ENCODE measurements around the gene MIPEP. TPM values are rescaled to one million over a fixed set of nuclear protein-coding genes. Genes with fewer than 3 reads are reported as not detected.
A peak's percentile ranks its signal among the peaks of the same experiment; 100 is the strongest.
"Not testable (repeated sequence)": the region's sequence is repeated elsewhere in the genome, so short reads cannot be mapped to it uniquely, and the experiment has no call there.

Gene MIPEP
- total RNA-seq, 1 donor from 2014 or later, result 26.0 TPM

DNA sequence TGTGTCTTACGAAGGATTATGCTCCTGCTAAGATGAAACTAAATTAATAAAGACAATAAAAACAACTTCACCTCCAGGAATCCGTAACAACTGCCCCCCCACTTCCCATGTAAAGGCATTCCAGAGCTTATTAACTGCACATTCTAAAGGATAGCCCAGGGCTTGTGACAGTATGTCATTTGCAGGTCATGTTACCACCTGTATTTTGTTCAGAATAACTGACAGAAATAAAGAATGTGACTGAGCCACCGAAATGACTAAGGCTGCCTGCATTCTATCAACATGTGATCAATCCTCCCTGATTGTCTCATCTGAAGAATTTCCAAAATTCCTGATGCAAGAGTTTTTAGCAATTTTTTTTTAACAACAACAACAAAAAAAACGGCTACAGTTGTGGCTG lies 117.2 kb downstream of the MIPEP start:
- ATAC-seq, result peak; percentile 80

DNA sequence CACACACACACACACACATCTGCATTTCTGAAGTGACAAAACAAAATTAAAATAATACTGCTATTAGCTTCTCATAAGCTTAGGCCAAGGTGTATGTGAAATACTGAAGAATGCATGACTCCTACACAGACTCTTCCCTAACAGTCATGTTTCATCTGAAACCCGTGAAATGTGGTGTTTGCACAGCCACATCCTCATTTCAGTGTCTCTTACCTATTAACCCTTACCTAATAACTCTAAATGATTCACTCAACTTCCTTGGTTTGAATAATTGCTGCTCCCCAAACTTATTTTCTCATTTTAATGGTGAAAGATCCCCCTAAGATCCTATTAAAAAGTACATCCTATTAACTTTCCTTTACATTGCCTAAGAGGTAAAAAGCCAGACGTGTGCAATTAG lies 117.6 kb downstream of the MIPEP start:
- peak; percentile 83 for ATAC-seq

DNA sequence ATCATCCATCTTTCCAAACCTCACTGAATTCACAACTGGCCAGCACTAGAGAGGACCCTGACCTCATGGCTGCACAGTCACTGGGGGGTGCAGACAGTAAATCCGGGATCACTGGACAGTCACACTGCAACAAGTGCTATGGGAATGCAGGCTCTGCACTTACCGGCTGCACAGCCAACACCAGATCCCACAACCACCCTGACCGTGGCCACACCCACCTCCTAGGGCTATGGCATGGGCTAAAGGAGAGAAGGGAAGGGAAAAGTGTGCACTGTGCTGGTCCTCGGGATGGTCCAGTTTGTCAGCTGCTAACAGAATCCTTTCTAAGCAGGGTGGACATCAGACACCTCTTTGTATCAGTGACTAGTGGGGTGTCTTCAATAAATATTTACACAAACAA lies 118.2 kb downstream of the MIPEP start:
- peak; percentile 19 for ATAC-seq

DNA sequence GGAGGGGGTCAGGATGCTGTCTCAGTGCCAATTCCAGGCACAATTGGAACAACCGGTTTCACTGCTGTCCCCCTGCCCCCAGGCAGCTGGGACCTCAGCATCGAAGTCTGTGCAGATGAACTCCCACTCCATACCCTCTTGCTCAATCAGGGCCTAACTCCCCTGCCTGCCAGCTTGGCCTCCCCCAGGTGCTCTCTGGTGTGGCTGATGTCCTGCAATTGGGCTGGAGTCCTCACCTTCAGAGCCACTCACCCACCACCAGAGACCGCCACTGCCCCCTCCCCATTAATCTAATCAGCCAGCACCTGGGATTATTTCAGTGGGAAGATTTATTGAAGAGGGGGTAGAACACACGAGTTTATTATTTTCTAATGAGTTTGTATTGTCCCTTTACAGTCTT lies 118.8 kb downstream of the MIPEP start:
- ATAC-seq, result no peak

DNA sequence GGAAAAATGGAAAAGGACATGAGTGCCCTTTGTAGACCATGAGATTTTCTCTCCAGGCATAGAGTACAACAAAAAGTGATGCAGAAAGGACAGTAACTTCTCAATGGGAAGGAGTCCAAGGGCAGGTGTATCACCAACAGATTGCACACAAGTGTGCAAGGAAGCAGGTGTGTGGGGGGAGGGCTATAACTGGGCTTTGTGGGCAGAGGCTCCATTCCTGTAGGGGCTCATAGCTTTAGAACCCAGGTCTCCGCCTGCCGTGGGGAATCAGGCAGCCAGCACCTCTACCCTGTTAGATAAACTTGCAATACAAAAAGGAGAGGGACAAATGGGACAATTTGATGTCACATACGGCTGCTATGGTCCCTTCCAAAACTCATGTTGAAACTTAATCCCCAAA lies 119.8 kb downstream of the MIPEP start:
- ATAC-seq, result no peak

DNA sequence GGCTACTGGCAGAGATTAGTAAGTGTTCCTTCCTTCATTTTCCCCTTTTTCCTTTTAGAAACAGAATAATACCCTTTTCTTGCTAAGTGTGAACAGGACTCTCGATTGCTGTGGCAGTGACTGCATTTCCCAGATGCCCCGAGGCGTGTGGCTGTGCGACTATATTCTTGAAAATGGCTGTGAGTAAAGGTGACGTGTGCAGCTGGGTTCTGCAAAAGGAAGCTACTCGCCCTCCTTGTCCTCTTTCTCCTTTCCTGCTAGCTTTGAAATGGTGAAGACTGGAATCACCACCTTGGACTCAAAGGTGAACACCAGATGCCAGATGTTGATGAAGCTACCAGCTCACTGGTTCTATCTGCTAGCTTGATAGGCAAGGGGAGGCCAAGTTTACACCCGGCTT lies 121.4 kb downstream of the MIPEP start:
- ATAC-seq, result no peak

DNA sequence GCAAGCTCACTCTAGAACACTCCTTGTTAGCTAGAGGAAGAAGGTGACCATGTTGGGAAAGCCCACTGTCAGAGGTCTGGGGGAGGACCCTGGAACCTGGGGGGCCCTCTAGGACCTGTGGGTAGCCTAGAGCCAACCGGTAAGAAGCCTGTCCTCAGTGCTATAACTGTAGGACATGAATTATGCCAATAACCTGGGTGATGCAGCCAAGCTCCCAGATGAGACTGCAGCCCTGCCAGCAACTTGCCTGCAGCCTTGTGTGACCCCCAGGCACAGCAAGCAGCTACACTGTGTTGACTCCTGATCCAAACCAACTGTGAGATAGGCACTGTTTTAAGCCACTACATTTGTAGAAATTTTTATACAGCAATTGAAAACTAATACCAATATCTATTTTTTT lies 122.3 kb downstream of the MIPEP start:
- ATAC-seq, result no peak

DNA sequence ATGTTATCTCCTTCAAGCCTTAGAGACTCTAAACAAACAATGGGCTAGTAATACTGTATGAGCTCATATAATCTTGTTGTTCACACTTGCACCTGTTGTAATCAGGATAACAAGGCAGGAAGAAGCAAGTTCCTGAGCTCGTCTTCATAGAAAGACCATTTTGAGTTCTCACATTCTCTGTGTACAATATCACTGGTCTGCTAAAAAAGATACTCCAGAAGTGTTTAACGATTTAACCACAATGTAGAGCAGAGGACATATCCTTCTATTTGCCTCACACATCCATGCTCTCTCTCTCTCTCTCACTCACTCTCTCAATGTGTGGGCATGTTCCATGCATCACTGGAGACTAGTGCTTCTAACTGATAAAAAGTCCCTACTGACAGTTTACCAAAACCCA lies 122.9 kb downstream of the MIPEP start:
- no peak for ATAC-seq

DNA sequence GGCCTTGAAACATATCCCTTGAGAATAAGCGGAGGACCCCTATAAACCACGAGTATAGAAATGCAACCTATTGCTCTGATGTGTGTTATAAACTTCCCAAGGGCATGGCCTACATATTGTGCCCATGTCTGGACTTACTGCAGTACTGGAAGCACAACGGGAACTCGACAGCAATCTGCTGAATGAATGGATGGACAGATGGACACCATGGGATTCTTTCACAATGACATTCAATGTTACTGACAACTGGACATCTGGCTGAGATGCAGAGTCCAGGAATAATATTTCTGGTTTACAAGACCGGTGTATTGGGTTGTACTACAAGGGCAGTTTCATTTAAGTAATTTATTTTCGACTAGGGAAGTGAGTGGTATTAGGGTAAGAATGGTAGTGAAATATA lies 123.7 kb downstream of the MIPEP start:
- no peak for ATAC-seq

DNA sequence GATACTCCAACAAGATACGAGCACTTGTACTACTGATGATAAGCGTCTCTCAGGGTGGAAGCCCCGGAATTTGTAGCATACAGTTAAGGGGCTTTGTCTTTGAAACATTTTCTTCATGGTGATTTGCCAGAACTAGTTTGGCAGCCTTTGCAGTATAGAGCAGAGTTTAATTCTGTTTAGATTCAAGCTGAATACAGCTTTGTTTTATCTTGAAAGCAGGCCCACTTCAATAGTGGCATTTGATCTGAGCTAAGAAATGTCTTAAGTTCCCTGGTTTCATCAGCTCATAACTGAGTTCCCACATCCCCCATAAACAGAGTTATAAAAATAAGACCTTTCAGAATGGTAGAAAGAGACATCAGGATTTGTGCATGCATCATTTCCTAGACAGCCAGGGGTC lies 125.9 kb downstream of the MIPEP start:
- ATAC-seq, result no peak

DNA sequence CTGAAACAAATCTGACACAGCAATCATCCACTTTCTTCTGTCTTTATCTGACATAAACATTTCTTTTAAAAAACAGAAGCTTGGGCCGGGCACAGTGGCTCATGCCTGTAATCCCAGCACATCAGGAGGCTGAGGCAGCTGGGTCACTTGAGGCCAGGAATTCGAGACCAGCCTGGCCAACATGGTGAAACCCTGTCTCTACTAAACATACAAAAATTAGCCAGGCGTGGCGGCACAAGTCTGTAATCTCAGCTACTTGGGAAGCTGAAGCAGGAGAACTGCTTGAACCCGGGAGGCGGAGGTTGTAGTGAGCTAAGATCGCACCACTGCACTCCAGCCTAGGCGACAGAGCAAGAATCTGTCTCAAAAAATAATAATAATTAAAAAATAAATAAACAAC lies 127.4 kb downstream of the MIPEP start:
- not testable (repeated sequence) for ATAC-seq

DNA sequence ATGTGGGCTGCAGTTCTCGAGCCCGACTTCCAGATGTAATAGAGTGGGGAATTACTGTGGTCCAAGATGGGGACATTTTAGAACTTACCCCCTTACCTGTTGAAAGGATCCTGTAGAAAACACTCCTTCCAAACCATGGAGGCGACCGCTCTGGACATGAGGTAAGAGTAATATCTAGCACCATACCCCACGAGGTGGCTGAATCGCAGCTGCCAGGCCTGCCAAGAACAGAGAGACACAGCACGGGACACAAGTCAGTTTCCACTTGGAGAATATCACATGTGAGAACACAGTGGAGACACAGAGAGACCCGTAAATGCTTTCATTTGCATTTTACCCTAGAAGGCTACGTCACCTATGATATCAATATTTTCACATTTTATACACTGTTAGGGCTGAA lies 129.2 kb downstream of the MIPEP start:
- ATAC-seq, result no peak

DNA sequence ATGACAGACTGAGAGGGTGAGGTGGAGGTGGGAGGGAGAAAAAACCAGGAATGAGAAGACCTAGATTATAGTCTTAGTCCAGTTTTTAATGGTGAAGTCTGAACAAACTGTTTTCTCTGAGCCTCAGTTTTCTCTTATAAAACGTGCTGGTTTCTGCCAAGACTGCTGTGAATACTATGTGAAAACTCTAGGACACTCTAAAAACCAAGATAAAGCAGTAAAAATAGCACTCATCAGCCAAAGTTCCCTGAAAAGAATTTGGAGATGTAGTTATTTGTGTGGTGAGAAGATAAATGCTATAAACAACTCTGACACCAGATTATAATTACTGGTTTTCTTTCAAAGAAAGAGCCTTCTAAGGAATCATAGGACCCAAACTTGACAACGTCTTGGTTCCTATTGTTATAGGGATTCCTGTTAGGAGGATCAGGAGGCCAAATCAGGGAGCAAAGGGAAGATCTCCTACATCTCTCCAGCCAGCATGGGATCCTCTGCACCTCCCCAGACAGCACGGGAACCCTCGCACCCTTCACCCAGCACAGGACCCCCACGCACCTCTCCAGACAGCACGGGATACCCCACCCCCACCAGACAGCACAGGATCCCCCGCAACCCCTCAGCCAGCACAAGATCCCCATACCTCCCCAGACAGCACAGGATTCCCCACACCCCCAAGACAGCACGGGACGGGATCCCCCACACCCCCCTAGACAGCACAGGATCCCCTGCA lies 130.2 kb downstream of the MIPEP start:
- peak; percentile 14 for ATAC-seq

DNA sequence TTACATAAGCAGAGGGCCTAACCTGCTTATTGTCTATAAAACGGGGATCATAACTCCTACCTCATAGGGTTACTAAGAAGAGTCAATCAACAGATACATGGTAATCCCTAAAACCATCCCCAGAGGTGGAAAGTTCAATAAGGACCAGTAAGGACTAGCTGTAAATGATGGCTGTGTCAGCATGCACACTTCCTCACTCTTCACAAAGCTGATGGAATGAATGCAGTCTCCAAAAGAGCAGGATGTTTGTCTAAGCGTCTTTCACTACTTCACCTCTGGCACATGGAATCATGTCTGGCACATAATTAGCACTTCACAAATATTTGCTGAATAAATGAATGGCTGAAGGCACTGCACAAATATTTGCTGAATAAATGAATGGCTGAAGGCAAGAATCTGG lies 134.2 kb downstream of the MIPEP start:
- ATAC-seq, result no peak

DNA sequence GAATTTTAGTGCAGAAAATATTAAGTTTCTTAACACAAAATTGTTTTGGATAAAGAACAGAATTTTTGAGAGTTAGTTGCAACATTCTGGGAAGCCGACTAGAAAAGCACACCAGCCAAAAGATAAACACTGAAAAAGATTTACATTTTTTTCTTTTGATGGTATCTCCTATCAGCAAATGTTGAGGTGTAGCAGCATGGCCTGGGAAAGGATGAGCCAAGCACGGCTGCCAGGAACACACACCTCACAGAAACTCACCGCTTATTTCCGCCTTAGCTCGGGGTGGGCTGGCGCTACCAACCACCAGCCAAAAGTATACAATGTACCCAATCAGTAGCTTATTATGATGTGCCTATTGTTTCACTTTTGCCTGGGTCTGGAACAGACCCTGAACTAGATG lies 134.7 kb downstream of the MIPEP start:
- no peak for ATAC-seq

DNA sequence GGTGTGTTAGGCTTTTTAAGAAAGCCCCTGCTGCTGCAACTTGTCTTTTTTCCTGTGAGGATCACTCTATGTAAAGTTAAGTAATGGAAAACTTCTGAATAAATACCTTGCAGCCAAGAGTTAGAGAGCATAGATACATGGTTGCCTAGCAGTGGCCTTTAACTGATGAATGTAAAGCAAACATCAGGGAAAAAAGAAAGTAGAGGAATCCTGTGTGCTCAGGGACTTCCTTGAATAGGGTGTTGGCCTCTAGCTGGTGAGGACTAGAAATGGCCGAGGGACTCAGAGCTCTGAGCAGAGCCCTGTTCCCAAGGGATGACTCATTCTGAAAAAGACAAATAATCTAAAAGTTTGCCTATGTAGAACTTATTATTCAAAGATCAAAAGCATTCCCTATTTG lies 135.7 kb downstream of the MIPEP start:
- peak; percentile 85 for ATAC-seq

DNA sequence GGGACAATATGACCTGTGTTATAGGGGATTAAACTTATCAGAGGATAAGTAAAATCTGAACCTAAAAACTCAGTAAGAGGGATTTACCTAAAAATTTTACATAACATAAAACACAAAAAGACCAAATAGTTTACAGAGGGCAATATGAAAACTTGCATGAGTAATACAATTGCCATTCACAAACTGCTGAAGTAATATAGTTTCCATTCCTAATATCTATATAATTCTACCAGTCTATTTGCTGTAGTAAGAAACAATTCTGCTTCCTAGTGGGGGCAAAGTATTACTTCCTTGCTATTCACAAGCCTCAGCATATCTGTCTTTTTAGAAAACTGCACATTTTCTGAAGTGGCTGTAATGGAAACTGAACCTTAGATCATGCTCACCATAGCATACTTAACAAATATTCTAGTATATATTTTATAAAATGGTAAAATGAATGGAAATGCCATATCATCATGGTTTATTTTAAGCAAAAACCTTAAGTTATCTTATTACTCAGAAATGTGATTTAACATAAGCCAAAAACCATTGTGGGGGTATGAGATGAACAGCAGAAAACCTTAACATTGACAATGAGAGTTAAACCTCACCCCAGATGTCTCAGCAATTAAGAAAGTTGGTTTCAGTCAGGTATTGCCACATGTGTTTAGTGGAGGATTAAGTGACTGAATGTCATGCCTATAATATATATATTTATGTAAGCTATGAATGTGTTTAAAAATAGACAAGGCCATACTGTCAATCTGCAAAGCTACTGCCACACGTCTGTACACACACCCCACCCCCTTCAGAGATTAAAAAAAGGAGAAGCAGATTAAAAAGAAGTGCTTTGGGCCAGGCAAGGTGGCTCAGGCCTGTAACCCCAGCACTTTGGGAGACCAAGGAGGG lies 136.8 kb downstream of the MIPEP start:
- ATAC-seq, result peak; percentile 78

DNA sequence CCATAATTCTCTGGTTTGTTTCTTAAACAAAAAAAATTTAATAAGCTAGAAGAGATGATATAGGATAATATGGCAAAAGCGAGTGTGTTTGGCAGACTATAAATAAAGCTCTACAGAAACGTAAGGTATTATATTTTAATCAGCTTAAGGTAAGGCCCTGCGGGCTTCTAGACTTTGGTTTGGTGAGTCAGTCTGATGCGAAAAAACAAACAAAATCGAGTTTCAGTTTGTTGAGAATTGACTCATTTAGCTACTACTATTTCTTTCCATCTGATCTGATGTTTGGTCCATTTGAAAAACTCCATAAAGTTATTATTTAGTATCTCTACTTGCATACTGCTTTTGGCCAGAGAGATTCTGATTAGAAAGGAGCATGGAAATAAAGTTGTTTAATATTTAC lies 138.0 kb downstream of the MIPEP start:
- peak; percentile 43 for ATAC-seq

DNA sequence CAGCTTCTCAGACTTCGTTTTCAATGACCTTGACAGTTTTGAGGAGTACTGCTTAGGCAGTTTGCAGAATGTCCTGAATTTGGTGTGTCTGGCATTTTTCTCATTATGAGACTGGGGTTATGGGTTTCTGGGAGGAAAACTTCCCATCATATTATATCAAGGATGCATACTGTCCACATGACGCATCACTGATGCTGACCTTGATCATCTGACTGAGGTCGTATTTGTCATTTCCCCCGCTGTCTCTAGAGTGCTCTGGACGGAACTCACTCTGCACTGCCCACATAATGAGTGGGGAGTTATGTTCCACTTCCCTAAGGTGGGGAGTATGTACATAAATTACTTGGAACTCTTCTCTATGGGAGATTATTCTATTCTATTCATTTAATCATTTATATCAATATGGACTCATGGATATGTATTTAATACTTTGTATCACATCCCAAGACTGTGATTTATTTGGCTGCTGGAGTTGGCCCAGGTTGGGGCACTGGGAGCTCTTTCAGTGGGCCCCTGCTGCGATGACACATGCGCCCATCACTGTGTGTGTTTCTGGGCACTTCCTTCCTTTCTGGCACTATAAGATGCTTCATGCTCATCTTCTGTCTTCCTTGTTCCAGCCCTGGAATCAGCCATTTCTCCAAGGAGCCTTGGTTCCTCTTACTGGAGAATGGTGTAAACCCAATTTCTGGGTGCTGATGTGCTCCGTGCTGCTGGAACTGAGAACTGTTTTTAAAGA lies 138.6 kb downstream of the MIPEP start:
- ATAC-seq, result no peak

DNA sequence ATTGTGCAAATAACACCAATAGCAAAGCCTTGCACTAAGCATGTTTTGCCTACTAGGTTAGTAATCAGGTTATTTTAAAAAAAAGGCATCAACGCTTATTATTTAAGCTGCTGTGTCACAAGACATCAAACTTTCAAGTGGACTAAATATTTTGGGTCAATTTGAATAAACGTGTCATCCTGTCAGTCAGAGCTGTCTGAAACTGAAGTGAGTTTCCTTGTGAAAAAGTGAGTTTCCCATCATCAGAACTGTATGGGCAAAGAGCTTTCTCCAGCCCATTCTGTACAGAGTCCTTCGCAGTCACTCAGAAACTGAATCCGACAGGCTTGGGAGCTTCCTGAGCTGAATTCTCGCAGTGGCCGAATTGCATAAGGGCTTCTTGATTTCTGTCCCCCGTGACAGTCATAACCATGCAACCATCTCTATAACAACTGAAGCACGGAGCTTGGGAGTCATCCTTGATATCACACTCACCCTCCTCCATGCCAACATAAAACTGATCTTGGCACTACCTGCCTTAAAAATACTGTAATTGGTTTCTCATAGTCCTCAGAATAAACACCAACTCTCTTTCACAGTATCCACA lies 139.8 kb downstream of the MIPEP start:
- ATAC-seq, result no peak

DNA sequence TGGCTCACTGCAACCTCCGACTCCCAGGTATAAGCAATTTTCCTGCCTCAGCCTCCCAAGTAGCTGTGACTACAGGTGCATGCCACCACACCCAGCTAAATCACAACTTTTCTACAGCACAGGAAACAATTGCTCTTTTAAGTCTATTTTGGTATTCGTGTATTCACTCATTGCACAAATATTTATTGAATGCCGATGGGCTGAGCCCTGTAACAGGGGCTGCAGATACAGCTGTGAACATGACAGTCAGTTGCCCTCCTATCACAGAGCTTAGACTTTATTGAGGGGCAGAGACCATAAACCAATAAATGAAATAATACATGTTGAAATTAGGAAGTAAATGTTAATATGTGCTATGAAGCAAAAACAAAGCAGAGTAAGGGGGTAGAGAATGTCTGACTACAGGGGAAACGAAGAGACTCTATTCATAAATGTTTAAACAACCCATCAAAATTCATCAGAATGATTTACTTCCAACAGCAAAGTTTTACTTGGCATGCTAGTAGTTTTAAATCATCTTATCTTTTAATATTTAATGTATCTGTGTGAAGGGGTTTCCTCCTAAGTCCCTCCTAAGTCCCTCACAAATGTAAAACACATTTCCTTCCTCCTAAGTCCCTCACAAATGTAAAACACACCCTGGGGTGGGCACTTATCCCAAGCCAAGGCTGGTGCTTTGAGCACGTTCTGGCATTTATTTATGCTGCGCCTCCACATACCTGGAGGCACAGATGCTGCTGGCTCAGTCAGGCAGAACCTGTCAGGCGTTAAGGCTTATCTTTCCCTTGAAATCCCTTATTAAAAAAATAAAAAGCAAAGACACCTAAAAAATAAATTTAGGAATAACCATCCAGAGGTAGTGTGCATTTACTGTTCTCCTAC lies 140.8 kb downstream of the MIPEP start:
- no peak for ATAC-seq

DNA sequence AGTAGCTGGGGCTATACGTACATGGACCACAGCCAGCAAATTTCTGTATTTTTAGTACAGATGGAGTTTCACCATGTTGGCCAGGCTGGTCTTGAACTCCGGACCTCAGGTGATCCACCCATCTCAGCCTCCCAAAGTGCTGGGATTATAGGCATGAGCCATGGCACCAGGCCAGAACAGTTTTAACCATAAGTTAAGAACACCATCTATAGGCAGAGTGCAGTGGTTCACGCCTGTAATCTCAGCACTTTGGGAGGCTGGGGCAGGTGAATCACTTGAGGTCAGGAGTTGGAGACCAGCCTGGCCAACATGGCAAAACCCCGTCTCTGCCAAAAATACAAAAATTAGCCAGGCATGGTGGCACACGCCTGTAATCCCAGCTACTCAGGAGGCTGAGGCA lies 143.1 kb downstream of the MIPEP start:
- ATAC-seq, result not testable (repeated sequence)

All from esophagus mucosa (tissue), 1 donor.